IMR-90 (cell line): ENCODE data around the gene COL4A1. TPM values are rescaled to one million over a fixed set of nuclear protein-coding genes. Genes with fewer than 3 reads are reported as not detected.
A peak's percentile ranks its signal among the peaks of the same experiment; 100 is the strongest.

ENCODE experiments used
- ATAC-seq: fragments of 200-7000 bp; cut with Tn5 transposase; 2 replicates; pipeline ENCODE4 v1.9.1; 2020; ENCODE audit warnings: low read depth, mild to moderate bottlenecking, moderate library complexity
- BruUV-seq: library from RNA; stranded (reverse); fragments of 400-500 nt; replicated peaks from 2 replicates; lab custom pipeline; 2021; lab: Mats Ljungman, UMichigan
- CTCF ChIA-PET: fragments of 300-600 bp; formaldehyde crosslinking; extraction: SDS; loops from one replicate; lab custom pipeline; 2021; ENCODE audit warnings: antibody characterized with exemption; lab: Yijun Ruan, JAX
- POLR2A ChIA-PET: fragments of 300-600 bp; sonication (Branson Sonifier 250); formaldehyde crosslinking; loops from one replicate; lab custom pipeline; 2022; ENCODE audit warnings: antibody characterized with exemption; ENCODE audit not compliant: unreplicated experiment; lab: Charles Lee
- DNase-seq: peaks from one replicate; pipeline ENCODE4 v3.0.0; 2013
- H2AFZ ChIP-seq: replicated peaks from 2 replicates; pipeline ENCODE3; 2013; ENCODE audit warnings: low read length, mild to moderate bottlenecking; ENCODE audit not compliant: poor library complexity
- H2AK5ac ChIP-seq: 2 replicates; pipeline ENCODE4 v1.6.1; 2013; ENCODE audit warnings: low read depth, low read length, inconsistent platforms
- H2AK9ac ChIP-seq: replicated peaks from 2 replicates; pipeline ENCODE3; 2013; ENCODE audit warnings: mild to moderate bottlenecking, low read depth, low read length, moderate library complexity; ENCODE audit not compliant: poor library complexity
- H2BK120ac ChIP-seq: 2 replicates; pipeline ENCODE4 v1.6.1; 2013; ENCODE audit warnings: low read depth, low read length, inconsistent platforms
- H2BK15ac ChIP-seq: 3 replicates; pipeline ENCODE4 v1.6.1; 2013; ENCODE audit warnings: low read depth, low read length, inconsistent platforms
- H2BK20ac ChIP-seq: 2 replicates; pipeline ENCODE4 v1.6.1; 2013; ENCODE audit warnings: low read depth, mild to moderate bottlenecking, inconsistent platforms, low read length, moderate library complexity
- H2BK5ac ChIP-seq: 2 replicates; pipeline ENCODE4 v1.6.1; 2013; ENCODE audit warnings: mild to moderate bottlenecking, low read depth, low read length, inconsistent platforms; ENCODE audit not compliant: poor library complexity, severe bottlenecking
- H3K14ac ChIP-seq: replicated peaks from 2 replicates; pipeline ENCODE4 v1.6.1; 2013; ENCODE audit warnings: low read depth, low read length, inconsistent platforms
- H3K18ac ChIP-seq: 2 replicates; pipeline ENCODE4 v1.6.1; 2013; ENCODE audit warnings: low read depth, low read length, control low read depth
- H3K23ac ChIP-seq: 2 replicates; pipeline ENCODE4 v1.6.1; 2013; ENCODE audit warnings: low read depth, low read length, inconsistent platforms
- H3K27ac ChIP-seq: 2 replicates; pipeline ENCODE4 v1.5.1; 2013; ENCODE audit warnings: mild to moderate bottlenecking, control low read depth, low read length; ENCODE audit not compliant: insufficient read depth
- H3K27me3 ChIP-seq: 2 replicates; pipeline ENCODE4 v1.6.1; 2013; ENCODE audit warnings: low read length; ENCODE audit not compliant: control insufficient read depth, insufficient read depth
- H3K36me3 ChIP-seq: 2 replicates; pipeline ENCODE4 v1.6.1; 2013; ENCODE audit warnings: low read length, mixed read lengths; ENCODE audit not compliant: control insufficient read depth, insufficient read depth
- H3K4ac ChIP-seq: 2 replicates; pipeline ENCODE4 v1.6.1; 2013; ENCODE audit warnings: low read depth, low read length, inconsistent platforms
- H3K4me1 ChIP-seq: 2 replicates; pipeline ENCODE4 v1.6.1; 2013; ENCODE audit warnings: low read length, mixed read lengths; ENCODE audit not compliant: control insufficient read depth, insufficient read depth
- H3K4me2 ChIP-seq: 2 replicates; pipeline ENCODE4 v1.6.1; 2013; ENCODE audit warnings: low read depth, mild to moderate bottlenecking, control low read depth, low read length, moderate library complexity
- H3K4me3 ChIP-seq: 2 replicates; pipeline ENCODE4 v1.5.1; 2013; ENCODE audit warnings: low read depth, mild to moderate bottlenecking, control low read depth, low read length, moderate library complexity; ENCODE audit not compliant: insufficient read depth
- H3K56ac ChIP-seq: 2 replicates; pipeline ENCODE4 v1.6.1; 2013; ENCODE audit warnings: low read length, inconsistent platforms; ENCODE audit not compliant: insufficient read depth; ENCODE audit errors: extremely low read depth
- H3K79me1 ChIP-seq, 2 experiments: 2 replicates each; pipeline ENCODE4 v1.6.1; 2013; ENCODE audit warnings: low read length in 2 of 2, inconsistent platforms in 1 of 2, low read depth in 1 of 2
- H3K9ac ChIP-seq: 2 replicates; pipeline ENCODE4 v1.6.1; 2013; ENCODE audit warnings: low read depth, low read length, control low read depth
- H3K9me1 ChIP-seq: 2 replicates; pipeline ENCODE4 v1.6.1; 2013; ENCODE audit warnings: low read length, inconsistent platforms; ENCODE audit not compliant: insufficient read depth
- H3K9me3 ChIP-seq: 2 replicates; pipeline ENCODE4 v1.6.1; 2013; ENCODE audit warnings: low read length; ENCODE audit not compliant: control insufficient read depth, insufficient read depth
- H4K20me1 ChIP-seq: 2 replicates; pipeline ENCODE4 v1.6.1; 2013; ENCODE audit warnings: low read length, inconsistent platforms; ENCODE audit not compliant: insufficient read depth
- H4K5ac ChIP-seq: 2 replicates; pipeline ENCODE4 v1.6.1; 2013; ENCODE audit warnings: mild to moderate bottlenecking, low read depth, low read length, control low read depth
- H4K8ac ChIP-seq, 2 experiments: 2 replicates each; pipeline ENCODE4 v1.6.1; 2013; ENCODE audit warnings: low read depth in 2 of 2, low read length in 2 of 2, control low read depth in 1 of 2, inconsistent platforms in 1 of 2
- H4K91ac ChIP-seq: 2 replicates; pipeline ENCODE4 v1.6.1; 2013; ENCODE audit warnings: low read depth, low read length, inconsistent platforms; ENCODE audit not compliant: insufficient read depth
- BHLHE40 ChIP-seq: fragments of 150-350 bp; IDR thresholded peaks from 2 replicates; pipeline ENCODE4 v1.6.1; 2016; ENCODE audit warnings: mild to moderate bottlenecking, low read depth, low read length
- CEBPB ChIP-seq: IDR thresholded peaks from 2 replicates; pipeline ENCODE4 v1.6.1; 2012; ENCODE audit warnings: low read depth, low read length, improper control_type of control experiment
- CHD1 ChIP-seq: IDR thresholded peaks from 2 replicates; pipeline ENCODE4 v1.6.1; 2012; ENCODE audit warnings: low read depth, low read length, improper control_type of control experiment
- CTCF ChIP-seq: conservative IDR thresholded peaks from 2 replicates; pipeline ENCODE4 v1.5.1; 2012; ENCODE audit warnings: mild to moderate bottlenecking, low read depth, low read length, improper control_type of control experiment
- ELK1 ChIP-seq: fragments of 150-350 bp; IDR thresholded peaks from 2 replicates; pipeline ENCODE4 v1.6.1; 2016; ENCODE audit warnings: low read depth, mild to moderate bottlenecking, low read length, moderate library complexity, borderline replicate concordance
- FOS ChIP-seq: fragments of 150-350 bp; IDR thresholded peaks from 2 replicates; pipeline ENCODE4 v1.6.1; 2016; ENCODE audit warnings: low read depth, low read length
- MAFK ChIP-seq: IDR thresholded peaks from 2 replicates; pipeline ENCODE4 v1.6.1; 2012; ENCODE audit warnings: low read depth, low read length, improper control_type of control experiment
- MAZ ChIP-seq: IDR thresholded peaks from 2 replicates; pipeline ENCODE4 v1.6.1; 2012; ENCODE audit warnings: low read depth, mild to moderate bottlenecking, low read length, improper control_type of control experiment, moderate library complexity, borderline replicate concordance
- MXI1 ChIP-seq: IDR thresholded peaks from 2 replicates; pipeline ENCODE4 v1.6.1; 2012; ENCODE audit warnings: low read depth, mild to moderate bottlenecking, low read length, moderate library complexity, borderline replicate concordance
- NFE2L2 ChIP-seq: fragments of 150-350 bp; IDR thresholded peaks from 2 replicates; pipeline ENCODE4 v1.6.1; 2016; ENCODE audit warnings: low read depth, mild to moderate bottlenecking, low read length
- POLR2A ChIP-seq: IDR thresholded peaks from 2 replicates; pipeline ENCODE4 v1.6.1; 2012; ENCODE audit warnings: mild to moderate bottlenecking, low read depth, low read length
- RAD21 ChIP-seq: IDR thresholded peaks from 2 replicates; pipeline ENCODE4 v1.6.1; 2012; ENCODE audit warnings: low read length, improper control_type of control experiment
- RCOR1 ChIP-seq: IDR thresholded peaks from 2 replicates; pipeline ENCODE4 v1.6.1; 2012; ENCODE audit warnings: mild to moderate bottlenecking, low read length, improper control_type of control experiment; ENCODE audit not compliant: insufficient replicate concordance
- RFX5 ChIP-seq: IDR thresholded peaks from 2 replicates; pipeline ENCODE4 v1.8.0; 2012; ENCODE audit warnings: low read depth, mild to moderate bottlenecking, low read length, moderate library complexity
- SMC3 ChIP-seq: fragments of 150-350 bp; IDR thresholded peaks from 2 replicates; pipeline ENCODE4 v1.6.1; 2016; ENCODE audit warnings: low read depth, mild to moderate bottlenecking, antibody characterized with exemption, low read length, moderate library complexity
- USF2 ChIP-seq: fragments of 150-350 bp; IDR thresholded peaks from 2 replicates; pipeline ENCODE4 v1.6.1; 2017; ENCODE audit warnings: mild to moderate bottlenecking, antibody characterized with exemption, low read length, low read depth
- WGBS, 2 experiments: methylation state at CpG; one replicate each; pipeline versions ENCODE4 v1.1.5 to v1.1.7; 2013; ENCODE audit warnings: missing lambda C conversion rate in 2 of 2; ENCODE audit not compliant: insufficient read length in 1 of 2; ENCODE audit errors: extremely low coverage in 2 of 2; 5-methylcytosine and 5-hydroxymethylcytosine counted together
- dilution Hi-C: fragments of 300-500 bp; cut with HindIII; formaldehyde crosslinking; loops from one replicate; pipeline ENCODE4 v1.14.3; 2018; ENCODE audit warnings: low sequenced_read_pairs; ENCODE audit not compliant: unreplicated experiment
- in situ Hi-C: fragments of 300-500 bp; cut with MboI; formaldehyde crosslinking; loops from 3 replicates; pipeline ENCODE4 v1.14.3; 2019; ENCODE audit warnings: low sequenced_read_pairs, inconsistent platforms, mixed read lengths
- intact Hi-C: fragments of 100-400 bp; cut with micrococcal nuclease; formaldehyde crosslinking; loops from 2 replicates; pipeline ENCODE4 v1.10.0; 2022
- polyA plus RNA-seq, 3 experiments: library from polyadenylated mRNA; depleted of rRNA; stranded (reverse); fragments of >200 nt; gene quantifications; 2 replicates each; pipeline ENCODE4 v1.2.3, GENCODE V29; 2012; ENCODE audit warnings: low replicate concordance in 1 of 3
- total RNA-seq: library from RNA; depleted of rRNA; stranded (reverse); fragments of >200 nt; gene quantifications from 2 replicates; pipeline ENCODE4 v1.2.3, GENCODE V29; 2012

COL4A1 gene
- total and polyA plus RNA-seq, 2 of the 4 experiments (the other 2 are of a cell fraction): 230 to 337 TPM

GRCh38 chr13:110345266-110345665 is 38.3 kb upstream of the COL4A1 start:
- POLR2A ChIA-PET: no interaction called here
- Histone ChIP-seq H3K4ac (no peak overlapping the region), H3K56ac (no peak overlapping the region)

More at GRCh38 chr13:110345266-110345665, 38.3 kb upstream of the COL4A1 start:
- peak overlapping the region; percentile 23 for H2BK5ac ChIP-seq
- H3K9me1 ChIP-seq: peaks cover 50% of the 10 kb centered on the region
- peaks cover 46% of the 10 kb centered on the region for H4K20me1 ChIP-seq
- H4K8ac ChIP-seq: 0 out of 4 replicates have a peak overlapping the region, but pooled peaks have one; percentile 7 to 19
- in situ Hi-C loops: no loop called here
- no peak overlapping the region for H2AK9ac ChIP-seq
- no peak overlapping the region for H3K23ac ChIP-seq
- H3K36me3 ChIP-seq: peaks cover 21% of the 10 kb centered on the region
- H2AK5ac ChIP-seq: peak overlapping the region; percentile 86; the same call in 1 of the 2 replicates
- H3K79me1 ChIP-seq: peaks cover 52 to 96% of the 10 kb centered on the region in 2 experiments
- no peak for ATAC-seq
- no peak overlapping the region for H3K4me2 ChIP-seq
- peaks cover 33% of the 10 kb centered on the region for H3K4me1 ChIP-seq
- CTCF ChIA-PET: no interaction called here
- H2BK120ac ChIP-seq: no peak overlapping the region
- 100% methylated on average over 1 of the region's 7 CpGs; no CpG with 5 or more reads in 1 of the 2 experiments for WGBS, 2 experiments
- no peak overlapping the region for H4K5ac ChIP-seq
- H3K4me3 ChIP-seq: no peak overlapping the region
- BruUV-seq: no TSS peak
- no peak overlapping the region for H3K27ac ChIP-seq
- H2BK15ac ChIP-seq: peak overlapping the region; percentile 24; the same call in 2 of the 3 replicates
- 0 out of 2 replicates have a peak overlapping the region, but pooled peaks have one; percentile 42 for H3K18ac ChIP-seq
- intact Hi-C loops: no loop called here
- no peak overlapping the region for H4K91ac ChIP-seq
- no peaks in the 10 kb centered on the region for H3K9me3 ChIP-seq
- H2AFZ ChIP-seq: no peak overlapping the region
- no peak overlapping the region for H2BK20ac ChIP-seq
- no peak for DNase-seq
- dilution Hi-C loops: no loop called here
- TF ChIP-seq RFX5 (no peak), ELK1 (no peak), MAZ (no peak), MAFK (no peak), SMC3 (no peak), USF2 (no peak), RAD21 (no peak), POLR2A (no peak; the same call in 1 of the 2 replicates), CHD1 (no peak), CTCF (no peak), RCOR1 (no peak), FOS (no peak), BHLHE40 (no peak), MXI1 (no peak), CEBPB (no peak), NFE2L2 (no peak)
- no peaks in the 10 kb centered on the region for H3K27me3 ChIP-seq
- no peak overlapping the region for H3K9ac ChIP-seq
- H3K14ac ChIP-seq: no peak overlapping the region
